Uterus (tissue), 4 donors: ENCODE data around the gene REN. TPM values are rescaled to one million over a fixed set of nuclear protein-coding genes. Genes with fewer than 3 reads are reported as not detected.

Source experiments
- DNase-seq, 2 donors: peaks; one replicate each; pipeline ENCODE4 v3.0.0-alpha.2; 2019 to 2020
- H3K27ac ChIP-seq, 2 donors: fragments of 200-600 bp; sonication (generic); 1 replicate in 1 of 2; 2 replicates in 1 of 2; pipeline ENCODE4 v1.5.1; 2016 to 2018
- H3K27me3 ChIP-seq, 2 donors: fragments of 200-600 bp; sonication (generic); one replicate each; pipeline ENCODE4 v1.5.1; 2018 to 2019; ENCODE audit warnings: control low read depth in 1 of 2
- H3K36me3 ChIP-seq, 2 donors: fragments of 200-600 bp; sonication (generic); one replicate each; pipeline ENCODE4 v1.5.1; 2019; ENCODE audit warnings: control low read depth in 1 of 2
- H3K4me1 ChIP-seq, 2 donors: fragments of 200-600 bp; sonication (generic); one replicate each; pipeline ENCODE4 v1.5.1; 2018 to 2019; ENCODE audit warnings: control low read depth in 1 of 2
- H3K4me3 ChIP-seq, 2 donors: fragments of 200-600 bp; sonication (generic); 1 replicate in 1 of 2; 2 replicates in 1 of 2; pipeline ENCODE4 v1.5.1; 2018 to 2019; ENCODE audit warnings: mild to moderate bottlenecking in 1 of 2
- H3K9me3 ChIP-seq, 2 donors: fragments of 200-600 bp; sonication (generic); one replicate each; pipeline ENCODE4 v1.5.1; 2019; ENCODE audit warnings: control low read depth in 1 of 2
- CTCF ChIP-seq, 4 experiments: fragments of 200-600 bp in 2 of 4; fragments of 450-650 bp in 2 of 4; sonication (generic) in 2 of 4; IDR thresholded peaks; one replicate each; pipeline ENCODE4 v1.5.1; 2016 to 2019; ENCODE audit warnings: antibody characterized with exemption in 4 of 4, mild to moderate bottlenecking in 2 of 4, moderate library complexity in 1 of 4
- POLR2A ChIP-seq, 2 donors: fragments of 450-650 bp; IDR thresholded peaks; one replicate each; pipeline ENCODE4 v1.6.1; 2016; ENCODE audit warnings: antibody characterized with exemption in 2 of 2, mild to moderate bottlenecking in 1 of 2, moderate library complexity in 1 of 2
- intact Hi-C: fragments of 100-400 bp; cut with DNase I; formaldehyde crosslinking; loops from one replicate; pipeline ENCODE4 v1.15.1; 2023; ENCODE audit warnings: low total_unique reads
- total RNA-seq, 4 donors: library from RNA; depleted of rRNA in 3 of 4; stranded (reverse); fragments of >200 nt in 3 of 4; gene quantifications; one replicate each; pipeline versions ENCODE4 v1.1.0 to v1.2.4, GENCODE V29; 2014 to 2023
- donor health status: DM: yes; HTN: yes; CAD: no.

The REN gene
- total RNA-seq, 4 donors from 2014 or later: 6.8 to 9.4 TPM; not detected in 2

- Histone ChIP-seq H3K4me1 (peaks cover 0 to 7% of the 10 kb centered on the region in 2 donors), H3K27ac (no peak overlapping the region), H3K4me3 (no peak overlapping the region), H3K36me3 (no peaks in the 10 kb centered on the region), H3K9me3 (no peaks in the 10 kb centered on the region), H3K27me3 (no peaks in the 10 kb centered on the region)
- intact Hi-C loops: no loop called here
- TF ChIP-seq POLR2A (IDR thresholded peaks at IDR 0.05) (no peak), CTCF (IDR thresholded peaks at IDR 0.05) (no peak)
- no peak for DNase-seq
Observed at GRCh38 chr1:204154568-204155255, 11.4 kb downstream of the REN start.

GRCh38 chr1:204153667-204154066 lies 12.5 kb downstream of the REN start:
- DNase-seq: no peak
- intact Hi-C loops: no loop called here
- Histone ChIP-seq H3K36me3 (no peaks in the 10 kb centered on the region), H3K4me3 (no peak overlapping the region), H3K27me3 (no peaks in the 10 kb centered on the region), H3K27ac (no peak overlapping the region), H3K9me3 (no peaks in the 10 kb centered on the region), H3K4me1 (peaks cover 0 to 7% of the 10 kb centered on the region in 2 donors)
- TF ChIP-seq CTCF (IDR thresholded peaks at IDR 0.05) (no peak), POLR2A (IDR thresholded peaks at IDR 0.05) (no peak)

GRCh38 chr1:204152310-204153044 lies 13.7 kb downstream of the REN start:
- DNase-seq: peak; percentile 39 to 46
- intact Hi-C loops: no loop called here
- Histone ChIP-seq H3K4me3 (peak overlapping the region; percentile 54 to 61), H3K27ac (peak overlapping the region; percentile 84 to 93), H3K36me3 (no peaks in the 10 kb centered on the region), H3K27me3 (no peaks in the 10 kb centered on the region), H3K4me1 (peaks cover 0 to 7% of the 10 kb centered on the region in 2 donors), H3K9me3 (no peaks in the 10 kb centered on the region)
- no peak for TF ChIP-seq CTCF (IDR thresholded peaks at IDR 0.05)
- no peak for TF ChIP-seq POLR2A (IDR thresholded peaks at IDR 0.05)

- DNase-seq: peak; percentile 80 to 85
- intact Hi-C loops: no loop called here
- H3K9me3 ChIP-seq: no peaks in the 10 kb centered on the region
- H3K36me3 ChIP-seq: no peaks in the 10 kb centered on the region
- H3K27me3 ChIP-seq: no peaks in the 10 kb centered on the region
- peak within 1 kb of the TSS; percentile 54 to 61 for H3K4me3 ChIP-seq
- H3K4me1 ChIP-seq: peaks cover 0 to 7% of the 10 kb centered on the region in 2 donors
- H3K27ac ChIP-seq: peak within 1 kb of the TSS; percentile 84 to 93
- TF ChIP-seq CTCF (IDR thresholded peaks at IDR 0.05) (no peak), POLR2A (IDR thresholded peaks at IDR 0.05) (peak in 1 of 2 donors; percentile 49)
Observed at GRCh38 chr1:204151552-204152309, 14.4 kb downstream of the REN start, which contains the start of gene ETNK2. ETNK2 (minus strand) TSS chr1:204152044; CDS start chr1:204151852, 192 bp downstream.
